Measurements from ENCODE around the gene WFIKKN1. TPM values are rescaled to one million over a fixed set of nuclear protein-coding genes. Genes with fewer than 3 reads are reported as not detected.

Gene WFIKKN1
- polyA plus RNA-seq, 1 experiment, result not detected

DNA sequence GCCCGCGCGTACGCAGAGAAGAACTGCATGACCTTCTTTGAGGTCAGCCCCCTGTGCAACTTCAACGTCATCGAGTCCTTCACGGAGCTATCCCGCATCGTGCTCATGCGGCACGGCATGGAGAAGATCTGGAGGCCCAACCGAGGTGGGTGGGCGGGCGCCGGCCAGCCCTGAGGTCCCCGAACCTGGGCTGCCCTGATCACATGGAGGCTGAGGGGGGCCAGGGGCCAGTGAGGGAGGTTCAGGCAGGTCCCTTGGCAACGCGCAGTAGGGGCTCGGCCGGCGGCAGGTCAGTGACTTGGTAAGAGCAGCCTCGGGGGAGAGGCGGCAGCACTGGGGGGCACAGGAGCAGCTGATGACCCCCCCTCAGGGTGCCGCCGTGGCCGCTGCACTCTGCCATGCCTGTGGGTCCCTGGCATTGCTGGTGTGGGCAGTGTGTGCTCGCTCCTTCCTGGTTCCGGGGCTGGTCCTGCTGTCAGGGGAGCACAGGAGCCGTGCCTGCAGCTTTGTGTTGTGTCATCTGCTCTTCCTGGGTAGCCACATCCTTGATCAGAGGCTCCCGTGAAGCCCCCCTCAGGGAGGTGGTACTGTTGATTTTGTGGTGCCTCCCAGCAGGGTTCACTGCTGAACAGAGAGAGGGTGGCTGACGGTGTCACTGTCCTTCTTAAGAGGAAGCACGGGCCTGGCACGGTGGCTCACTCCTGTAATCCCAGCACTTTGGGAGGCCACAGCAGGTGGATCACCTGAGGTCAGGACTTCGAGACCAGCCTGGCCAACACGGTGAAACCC is 4.6 kb upstream of the WFIKKN1 start:
- Histone ChIP-seq H3K9me3 (ENCODE audit: control insufficient read depth, insufficient read depth, low read length) (peaks cover 20% of the 10 kb centered on the region; the same call in 1 of the 2 replicates), H3K4me3 (ENCODE audit: low read depth, low read length) (no peak overlapping the region), H3K27ac (ENCODE audit: low read depth, low read length) (peak overlapping the region; percentile 86), H3K27me3 (ENCODE audit: control insufficient read depth, insufficient read depth, low read length) (no peaks in the 10 kb centered on the region)
- DNase-seq (ENCODE audit: low read depth, low spot score), result no peak
- CTCF ChIA-PET, result interaction anchor here (0.6 kb wide), 1 partner anchor 855 kb away, joined by 7 read pairs; no protein-coding TSS in a partner anchor
- TF ChIP-seq, protein P1, sequence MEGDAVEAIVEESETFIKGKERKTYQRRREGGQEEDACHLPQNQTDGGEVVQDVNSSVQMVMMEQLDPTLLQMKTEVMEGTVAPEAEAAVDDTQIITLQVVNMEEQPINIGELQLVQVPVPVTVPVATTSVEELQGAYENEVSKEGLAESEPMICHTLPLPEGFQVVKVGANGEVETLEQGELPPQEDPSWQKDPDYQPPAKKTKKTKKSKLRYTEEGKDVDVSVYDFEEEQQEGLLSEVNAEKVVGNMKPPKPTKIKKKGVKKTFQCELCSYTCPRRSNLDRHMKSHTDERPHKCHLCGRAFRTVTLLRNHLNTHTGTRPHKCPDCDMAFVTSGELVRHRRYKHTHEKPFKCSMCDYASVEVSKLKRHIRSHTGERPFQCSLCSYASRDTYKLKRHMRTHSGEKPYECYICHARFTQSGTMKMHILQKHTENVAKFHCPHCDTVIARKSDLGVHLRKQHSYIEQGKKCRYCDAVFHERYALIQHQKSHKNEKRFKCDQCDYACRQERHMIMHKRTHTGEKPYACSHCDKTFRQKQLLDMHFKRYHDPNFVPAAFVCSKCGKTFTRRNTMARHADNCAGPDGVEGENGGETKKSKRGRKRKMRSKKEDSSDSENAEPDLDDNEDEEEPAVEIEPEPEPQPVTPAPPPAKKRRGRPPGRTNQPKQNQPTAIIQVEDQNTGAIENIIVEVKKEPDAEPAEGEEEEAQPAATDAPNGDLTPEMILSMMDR (IDR thresholded peaks at IDR 0.05; ENCODE audit: low read depth, low read length), result no peak
- POLR2A ChIA-PET, result interaction anchor here (2.3 kb wide), 1 partner anchor 10 kb away, joined by 10 read pairs; the partner anchor contains the start of gene METTL26

GRCh38 chr16:626787-627453 is 3.9 kb upstream of the WFIKKN1 start:
- no peaks in the 10 kb centered on the region for H3K27me3 ChIP-seq (ENCODE audit: control insufficient read depth, insufficient read depth, low read length)
- ChIA-PET POLR2A (interaction anchor here (0.6 to 2.3 kb wide), 2 partner anchors 9 to 37 kb away, joined by 3 to 10 read pairs; partner anchors contain the start of genes METTL26 and RAB40C), CTCF (no interaction called here)
- H3K9me3 ChIP-seq (ENCODE audit: control insufficient read depth, insufficient read depth, low read length), result peaks cover 20% of the 10 kb centered on the region; the same call in 1 of the 2 replicates
- peak; percentile 91 for DNase-seq (ENCODE audit: low read depth, low spot score)
- peak overlapping the region; percentile 86 for H3K27ac ChIP-seq (ENCODE audit: low read depth, low read length)
- TF ChIP-seq, protein P1 (IDR thresholded peaks at IDR 0.05; ENCODE audit: low read depth, low read length), result no peak
- no peak overlapping the region for H3K4me3 ChIP-seq (ENCODE audit: low read depth, low read length)

GRCh38 chr16:627454-628239 is 3.1 kb upstream of the WFIKKN1 start:
- Histone ChIP-seq H3K27ac (ENCODE audit: low read depth, low read length) (peak overlapping the region; percentile 86), H3K9me3 (ENCODE audit: control insufficient read depth, insufficient read depth, low read length) (peaks cover 17% of the 10 kb centered on the region; the same call in 1 of the 2 replicates), H3K4me3 (ENCODE audit: low read depth, low read length) (no peak overlapping the region), H3K27me3 (ENCODE audit: control insufficient read depth, insufficient read depth, low read length) (no peaks in the 10 kb centered on the region)
- DNase-seq (ENCODE audit: low read depth, low spot score), result no peak
- TF ChIP-seq, protein P1 (IDR thresholded peaks at IDR 0.05; ENCODE audit: low read depth, low read length), result no peak
- ChIA-PET POLR2A (interaction anchor here (0.6 to 2.3 kb wide), 2 partner anchors 9 to 37 kb away, joined by 3 to 10 read pairs; partner anchors contain the start of genes METTL26 and RAB40C), CTCF (no interaction called here)

DNA sequence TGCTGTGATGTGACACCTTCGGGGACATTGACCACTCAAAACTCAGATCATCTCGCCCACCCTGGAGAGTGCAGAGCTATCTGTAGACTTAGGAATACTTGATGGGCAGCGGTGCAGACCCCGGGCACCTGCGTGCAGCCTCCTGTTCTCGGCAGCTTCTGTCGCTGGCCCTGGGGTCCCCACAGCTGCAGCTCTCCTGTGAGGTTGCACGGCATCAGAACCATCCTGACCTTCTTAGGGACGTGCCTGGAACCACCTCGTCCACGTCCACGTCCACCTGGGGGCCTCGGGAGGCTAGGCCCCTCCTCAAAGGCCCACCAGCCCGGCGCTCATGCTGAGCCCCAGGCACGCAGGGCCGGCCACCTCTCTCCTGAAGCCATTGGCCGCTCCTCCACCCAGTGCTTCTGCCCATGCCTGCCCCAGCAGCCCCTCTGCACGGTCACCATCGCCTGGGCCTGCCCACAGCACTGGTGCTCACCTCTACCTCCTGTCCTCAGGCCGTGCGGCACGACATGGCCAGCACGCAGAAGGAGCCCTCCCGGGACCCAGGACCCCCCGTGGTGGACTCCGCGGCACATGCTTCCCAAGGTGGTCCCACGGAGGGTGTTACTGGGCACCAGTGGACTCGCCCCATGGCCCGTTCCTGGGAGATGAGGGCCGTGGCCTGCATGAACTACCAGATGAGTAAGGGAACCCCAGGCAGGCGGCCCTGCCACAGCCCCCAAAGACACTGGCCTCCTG is 2.3 kb upstream of the WFIKKN1 start:
- TF ChIP-seq, protein P1 (IDR thresholded peaks at IDR 0.05; ENCODE audit: low read depth, low read length), result no peak
- no peak overlapping the region for H3K4me3 ChIP-seq (ENCODE audit: low read depth, low read length)
- DNase-seq (ENCODE audit: low read depth, low spot score), result no peak
- CTCF ChIA-PET, result interaction anchor here (0.6 kb wide), 1 partner anchor 665 kb away, joined by 3 read pairs; no protein-coding TSS in a partner anchor
- POLR2A ChIA-PET, result interaction anchor here (2.3 kb wide), 1 partner anchor 8 kb away, joined by 10 read pairs; the partner anchor contains the start of gene METTL26
- H3K27ac ChIP-seq (ENCODE audit: low read depth, low read length), result no peak overlapping the region
- H3K9me3 ChIP-seq (ENCODE audit: control insufficient read depth, insufficient read depth, low read length), result peaks cover 14% of the 10 kb centered on the region; the same call in 1 of the 2 replicates
- no peaks in the 10 kb centered on the region for H3K27me3 ChIP-seq (ENCODE audit: control insufficient read depth, insufficient read depth, low read length)
